ENCODE results near the gene CDC20. TPM values are rescaled to one million over a fixed set of nuclear protein-coding genes. Genes with fewer than 3 reads are reported as not detected.

The CDC20 gene
- total RNA-seq, 2 experiments from 2014 or later, result 130 to 141 TPM

- ChIA-PET CTCF (no interaction called here), POLR2A (no interaction called here)
- H3K4me1 Mint-ChIP-seq, result peaks cover 2% of the 10 kb centered on the region
- no peak overlapping the region for H3K4me3 Mint-ChIP-seq
- H3K27me3 Mint-ChIP-seq, result no peaks in the 10 kb centered on the region
- DNase-seq, result no peak
- no peak overlapping the region for H3K27ac Mint-ChIP-seq
- H3K9me3 Mint-ChIP-seq, result no peaks in the 10 kb centered on the region
- H3K36me3 Mint-ChIP-seq (ENCODE audit: low read depth), result peaks cover 35% of the 10 kb centered on the region
Observed at GRCh38 chr1:43402089-43402865, 43.5 kb downstream of the CDC20 start.

GRCh38 chr1:43404353-43404752 is 45.6 kb downstream of the CDC20 start:
- no peaks in the 10 kb centered on the region for H3K27me3 Mint-ChIP-seq
- ChIA-PET POLR2A (no interaction called here), CTCF (no interaction called here)
- no peak for DNase-seq
- no peaks in the 10 kb centered on the region for H3K9me3 Mint-ChIP-seq
- H3K4me3 Mint-ChIP-seq, result no peak overlapping the region
- no peak overlapping the region for H3K27ac Mint-ChIP-seq
- peaks cover 45% of the 10 kb centered on the region for H3K36me3 Mint-ChIP-seq (ENCODE audit: low read depth)
- H3K4me1 Mint-ChIP-seq, result no peaks in the 10 kb centered on the region

- H3K4me1 Mint-ChIP-seq, result no peaks in the 10 kb centered on the region
- CTCF ChIA-PET, result no interaction called here
- peaks cover 48% of the 10 kb centered on the region for H3K36me3 Mint-ChIP-seq (ENCODE audit: low read depth)
- no peak overlapping the region for H3K4me3 Mint-ChIP-seq
- no peak for DNase-seq
- H3K27ac Mint-ChIP-seq, result no peak overlapping the region
- no peaks in the 10 kb centered on the region for H3K27me3 Mint-ChIP-seq
- POLR2A ChIA-PET, result no interaction called here
- H3K9me3 Mint-ChIP-seq, result no peaks in the 10 kb centered on the region
Observed at GRCh38 chr1:43405219-43405875, 46.6 kb downstream of the CDC20 start.

- no peaks in the 10 kb centered on the region for H3K27me3 Mint-ChIP-seq
- POLR2A ChIA-PET, result no interaction called here
- no peaks in the 10 kb centered on the region for H3K4me1 Mint-ChIP-seq
- DNase-seq, result no peak
- CTCF ChIA-PET, result no interaction called here
- H3K4me3 Mint-ChIP-seq, result no peak overlapping the region
- H3K9me3 Mint-ChIP-seq, result no peaks in the 10 kb centered on the region
- peaks cover 47% of the 10 kb centered on the region for H3K36me3 Mint-ChIP-seq (ENCODE audit: low read depth)
- no peak overlapping the region for H3K27ac Mint-ChIP-seq
Observed at GRCh38 chr1:43405876-43406234, 47.1 kb downstream of the CDC20 start.

- Mint-ChIP-seq H3K4me3 (no peak overlapping the region), H3K4me1 (no peaks in the 10 kb centered on the region), H3K27ac (no peak overlapping the region), H3K36me3 (ENCODE audit: low read depth) (peaks cover 36% of the 10 kb centered on the region), H3K9me3 (no peaks in the 10 kb centered on the region), H3K27me3 (no peaks in the 10 kb centered on the region)
- POLR2A ChIA-PET, result no interaction called here
- CTCF ChIA-PET, result no interaction called here
- no peak for DNase-seq
Observed at GRCh38 chr1:43410571-43410970, 51.8 kb downstream of the CDC20 start.

Other genes with a start within 250 kb of the CDC20 start
- gene EBNA1BP2, start 186.7 kb upstream of the CDC20 start, total RNA-seq, result 10 to 100 TPM; 37.8 to 39.8 TPM
- under 1 TPM in 1 of 2 experiments, not detected in 1; 0.10 TPM for gene CFAP57, start 186.7 kb upstream of the CDC20 start, total RNA-seq
- gene TMEM125, start 89.0 kb upstream of the CDC20 start, total RNA-seq, result not detected
- not detected for gene C1orf210, start 73.4 kb upstream of the CDC20 start, total RNA-seq
- gene TIE1, start 58.0 kb upstream of the CDC20 start, total RNA-seq, result under 1 TPM in 1 of 2 experiments, not detected in 1; 0.45 TPM
- gene MPL, start 21.2 kb upstream of the CDC20 start, total RNA-seq, result not detected
- gene ELOVL1, start 9.0 kb downstream of the CDC20 start, total RNA-seq, result 10 to 100 TPM; 71.8 to 74.1 TPM
- 10 to 100 TPM; 35.6 to 36.9 TPM for gene MED8, start 30.8 kb downstream of the CDC20 start, total RNA-seq
- 10 to 100 TPM; 55.6 to 57.8 TPM for gene SZT2, start 30.9 kb downstream of the CDC20 start, total RNA-seq
- gene HYI, start 95.0 kb downstream of the CDC20 start, total RNA-seq, result 10 to 100 TPM; 15.6 to 16.8 TPM
- 1 to 10 TPM; 2.1 to 2.4 TPM for gene PTPRF, start 171.9 kb downstream of the CDC20 start, total RNA-seq